ENCODE measurements around the gene TMC2.

The TMC2 gene

GRCh38 chr20:2537101-2537500 is 728 bp downstream of the TMC2 start:
- no peak for TF ChIP-seq SIN3A (IDR thresholded peaks at IDR 0.05; ENCODE audit: borderline replicate concordance, insufficient read depth, low read length)
- no peak for TF ChIP-seq REST (IDR thresholded peaks at IDR 0.05; ENCODE audit: insufficient read depth in 1 of 2, low read depth in 2 of 2, low read length in 2 of 2)
- TF ChIP-seq FOXP2 (optimal IDR thresholded peaks at IDR 0.05; ENCODE audit: borderline replicate concordance, extremely low read depth, extremely low read length, insufficient read depth) = no peak
- no peak for TF ChIP-seq POLR2AphosphoS5 (IDR thresholded peaks at IDR 0.05; ENCODE audit: low read depth, low read length)
- TF ChIP-seq TAF1 (IDR thresholded peaks at IDR 0.05; ENCODE audit: borderline replicate concordance, insufficient read depth, low read length) = no peak

- TF ChIP-seq REST (IDR thresholded peaks at IDR 0.05; ENCODE audit: insufficient read depth in 1 of 2, low read depth in 2 of 2, low read length in 2 of 2) = no peak
- no peak for TF ChIP-seq POLR2AphosphoS5 (IDR thresholded peaks at IDR 0.05; ENCODE audit: low read depth, low read length)
- no peak for TF ChIP-seq SIN3A (IDR thresholded peaks at IDR 0.05; ENCODE audit: borderline replicate concordance, insufficient read depth, low read length)
Measured at GRCh38 chr20:2538356-2538755, 2.0 kb downstream of the TMC2 start.

- TF ChIP-seq TAF1 (IDR thresholded peaks at IDR 0.05; ENCODE audit: borderline replicate concordance, insufficient read depth, low read length) (no peak), POLR2AphosphoS5 (IDR thresholded peaks at IDR 0.05; ENCODE audit: low read depth, low read length) (no peak), SIN3A (IDR thresholded peaks at IDR 0.05; ENCODE audit: borderline replicate concordance, insufficient read depth, low read length) (no peak)
Measured at GRCh38 chr20:2538931-2539720, 2.8 kb downstream of the TMC2 start.

GRCh38 chr20:2541940-2542339 is 5.6 kb downstream of the TMC2 start:
- TF ChIP-seq SIN3A (IDR thresholded peaks at IDR 0.05; ENCODE audit: borderline replicate concordance, insufficient read depth, low read length) (no peak), REST (IDR thresholded peaks at IDR 0.05; ENCODE audit: insufficient read depth in 1 of 2, low read depth in 2 of 2, low read length in 2 of 2) (no peak), POLR2AphosphoS5 (IDR thresholded peaks at IDR 0.05; ENCODE audit: low read depth, low read length) (no peak), FOXP2 (optimal IDR thresholded peaks at IDR 0.05; ENCODE audit: borderline replicate concordance, extremely low read depth, extremely low read length, insufficient read depth) (no peak), TAF1 (IDR thresholded peaks at IDR 0.05; ENCODE audit: borderline replicate concordance, insufficient read depth, low read length) (no peak)

- TF ChIP-seq POLR2AphosphoS5 (IDR thresholded peaks at IDR 0.05; ENCODE audit: low read depth, low read length) (no peak), FOXP2 (optimal IDR thresholded peaks at IDR 0.05; ENCODE audit: borderline replicate concordance, extremely low read depth, extremely low read length, insufficient read depth) (no peak)
Measured at GRCh38 chr20:2542361-2542760, 6.0 kb downstream of the TMC2 start.

GRCh38 chr20:2544211-2544610 is 7.8 kb downstream of the TMC2 start:
- TF ChIP-seq REST (IDR thresholded peaks at IDR 0.05; ENCODE audit: insufficient read depth in 1 of 2, low read depth in 2 of 2, low read length in 2 of 2) (no peak), POLR2AphosphoS5 (IDR thresholded peaks at IDR 0.05; ENCODE audit: low read depth, low read length) (no peak), FOXP2 (optimal IDR thresholded peaks at IDR 0.05; ENCODE audit: borderline replicate concordance, extremely low read depth, extremely low read length, insufficient read depth) (no peak), TAF1 (IDR thresholded peaks at IDR 0.05; ENCODE audit: borderline replicate concordance, insufficient read depth, low read length) (no peak), SIN3A (IDR thresholded peaks at IDR 0.05; ENCODE audit: borderline replicate concordance, insufficient read depth, low read length) (no peak)

All from PFSK-1 (cell line).